ENCODE results near the gene LNPEP.

DNA sequence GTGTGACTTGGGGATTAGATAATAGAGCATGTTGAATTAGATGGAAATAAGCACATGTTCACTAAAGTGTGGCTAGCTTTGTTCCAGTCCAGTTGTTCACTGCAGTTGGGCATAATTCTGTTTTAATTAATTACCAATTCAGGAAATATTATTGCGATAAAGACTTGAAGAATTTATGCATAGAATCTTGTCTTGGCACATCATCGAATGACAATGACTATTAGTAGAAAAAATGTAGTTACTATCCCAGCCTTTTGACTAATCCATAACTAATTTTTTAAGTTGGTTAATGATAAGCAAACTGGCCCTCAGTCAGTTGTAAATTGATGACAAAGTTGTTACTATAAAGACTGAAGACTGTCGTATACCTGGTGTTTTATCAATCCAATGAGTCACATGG, 10.5 kb downstream of the LNPEP start:
- TF ChIP-seq POLR2AphosphoS5 (IDR thresholded peaks at IDR 0.05; ENCODE audit: low read depth, low read length) = no peak
- TF ChIP-seq TAF1 (IDR thresholded peaks at IDR 0.05; ENCODE audit: borderline replicate concordance, insufficient read depth, low read length) = no peak
- TF ChIP-seq, protein P1, sequence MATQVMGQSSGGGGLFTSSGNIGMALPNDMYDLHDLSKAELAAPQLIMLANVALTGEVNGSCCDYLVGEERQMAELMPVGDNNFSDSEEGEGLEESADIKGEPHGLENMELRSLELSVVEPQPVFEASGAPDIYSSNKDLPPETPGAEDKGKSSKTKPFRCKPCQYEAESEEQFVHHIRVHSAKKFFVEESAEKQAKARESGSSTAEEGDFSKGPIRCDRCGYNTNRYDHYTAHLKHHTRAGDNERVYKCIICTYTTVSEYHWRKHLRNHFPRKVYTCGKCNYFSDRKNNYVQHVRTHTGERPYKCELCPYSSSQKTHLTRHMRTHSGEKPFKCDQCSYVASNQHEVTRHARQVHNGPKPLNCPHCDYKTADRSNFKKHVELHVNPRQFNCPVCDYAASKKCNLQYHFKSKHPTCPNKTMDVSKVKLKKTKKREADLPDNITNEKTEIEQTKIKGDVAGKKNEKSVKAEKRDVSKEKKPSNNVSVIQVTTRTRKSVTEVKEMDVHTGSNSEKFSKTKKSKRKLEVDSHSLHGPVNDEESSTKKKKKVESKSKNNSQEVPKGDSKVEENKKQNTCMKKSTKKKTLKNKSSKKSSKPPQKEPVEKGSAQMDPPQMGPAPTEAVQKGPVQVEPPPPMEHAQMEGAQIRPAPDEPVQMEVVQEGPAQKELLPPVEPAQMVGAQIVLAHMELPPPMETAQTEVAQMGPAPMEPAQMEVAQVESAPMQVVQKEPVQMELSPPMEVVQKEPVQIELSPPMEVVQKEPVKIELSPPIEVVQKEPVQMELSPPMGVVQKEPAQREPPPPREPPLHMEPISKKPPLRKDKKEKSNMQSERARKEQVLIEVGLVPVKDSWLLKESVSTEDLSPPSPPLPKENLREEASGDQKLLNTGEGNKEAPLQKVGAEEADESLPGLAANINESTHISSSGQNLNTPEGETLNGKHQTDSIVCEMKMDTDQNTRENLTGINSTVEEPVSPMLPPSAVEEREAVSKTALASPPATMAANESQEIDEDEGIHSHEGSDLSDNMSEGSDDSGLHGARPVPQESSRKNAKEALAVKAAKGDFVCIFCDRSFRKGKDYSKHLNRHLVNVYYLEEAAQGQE (IDR thresholded peaks at IDR 0.05; ENCODE audit: insufficient read depth in 1 of 2, low read depth in 2 of 2, low read length in 2 of 2) = no peak
- TF ChIP-seq SIN3A (IDR thresholded peaks at IDR 0.05; ENCODE audit: borderline replicate concordance, insufficient read depth, low read length) = no peak

Measured in PFSK-1 (cell line).